Measurements from ENCODE around the gene TUT1.
"Not testable (repeated sequence)": the region's sequence is repeated elsewhere in the genome, so short reads cannot be mapped to it uniquely, and the experiment has no call there.

TUT1 gene

DNA sequence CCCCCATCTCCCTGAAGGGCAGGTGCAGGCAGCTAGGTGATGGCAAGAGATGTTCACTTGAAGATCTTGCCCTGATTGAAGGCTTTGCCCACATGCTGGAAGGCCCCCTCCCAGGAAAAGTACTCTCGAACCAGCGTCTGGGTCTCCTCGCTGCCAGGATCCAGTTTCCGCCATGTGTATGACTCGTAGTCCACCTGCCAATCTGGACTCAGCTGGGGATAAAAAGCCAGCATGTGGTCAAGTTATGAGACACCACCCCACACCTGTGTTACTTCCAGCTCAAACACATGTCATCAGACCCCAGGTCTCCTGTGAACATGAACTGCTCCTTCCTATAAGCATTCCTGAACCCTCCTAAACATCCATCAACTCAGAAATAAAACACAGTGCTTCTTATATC lies 31.7 kb downstream of the TUT1 start:
- not testable (repeated sequence) for H3K27me3 ChIP-seq (ENCODE audit: control insufficient read depth, insufficient read depth, low read length); H3K4me3 ChIP-seq (ENCODE audit: low read length); H3K9me3 ChIP-seq (replicated peaks; ENCODE audit: low read length)
- peak overlapping the region; percentile 61 for H3K9ac ChIP-seq (ENCODE audit: low read depth, low read length)
- H3K4me1 ChIP-seq (ENCODE audit: control insufficient read depth, insufficient read depth, low read length) = peaks cover 66% of the 10 kb centered on the region
- H3K36me3 ChIP-seq (ENCODE audit: insufficient read depth, low read length) = peaks cover 47% of the 10 kb centered on the region
- H3K4me2 ChIP-seq (ENCODE audit: low read length) = peak overlapping the region; percentile 39

DNA sequence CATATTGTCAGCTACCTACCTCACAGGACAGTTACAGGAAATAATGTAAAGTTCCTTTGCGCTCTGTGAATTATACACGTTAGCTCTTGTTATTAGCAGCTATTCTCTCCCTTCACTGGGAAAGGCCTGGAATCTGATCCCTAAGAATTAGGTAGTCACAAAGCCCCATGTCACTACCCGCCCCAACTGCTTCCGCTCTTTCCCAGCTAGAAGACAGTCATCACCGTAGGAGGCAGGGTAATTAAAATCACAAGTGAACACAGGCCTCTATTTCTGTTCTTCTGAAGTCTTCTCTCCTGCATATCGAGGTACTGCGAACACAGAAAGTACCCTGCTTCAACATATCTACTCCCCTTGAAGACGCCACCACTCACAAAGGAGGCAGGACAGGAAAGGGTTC lies 32.1 kb downstream of the TUT1 start:
- Histone ChIP-seq H3K9me3 (replicated peaks; ENCODE audit: low read length) (no peaks in the 10 kb centered on the region), H3K4me1 (ENCODE audit: control insufficient read depth, insufficient read depth, low read length) (peaks cover 70% of the 10 kb centered on the region), H3K4me2 (ENCODE audit: low read length) (no peak overlapping the region), H3K27me3 (ENCODE audit: control insufficient read depth, insufficient read depth, low read length) (no peaks in the 10 kb centered on the region), H3K4me3 (ENCODE audit: low read length) (no peak overlapping the region), H3K36me3 (ENCODE audit: insufficient read depth, low read length) (peaks cover 47% of the 10 kb centered on the region), H3K9ac (ENCODE audit: low read depth, low read length) (no peak overlapping the region)

DNA sequence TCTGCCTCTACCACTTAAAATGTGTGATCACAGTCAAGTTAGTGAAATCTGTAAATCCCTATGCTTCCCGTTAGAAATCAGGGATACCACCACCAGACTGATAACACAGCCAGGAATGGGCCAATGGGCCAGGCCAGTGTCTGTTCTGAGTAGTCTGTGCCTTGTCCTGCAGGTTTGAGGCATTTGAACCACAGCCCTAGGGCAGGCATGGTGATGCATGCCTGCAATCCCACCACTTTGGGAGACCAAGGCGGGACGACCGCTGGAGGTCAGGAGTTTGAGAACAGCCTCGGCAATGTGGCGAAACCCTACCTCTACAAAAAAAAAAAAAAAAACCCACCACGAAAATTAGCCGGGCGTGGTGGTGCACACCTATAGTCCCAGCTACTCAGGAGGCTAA lies 32.7 kb downstream of the TUT1 start:
- no peak overlapping the region for H3K4me3 ChIP-seq (ENCODE audit: low read length)
- peaks cover 73% of the 10 kb centered on the region for H3K4me1 ChIP-seq (ENCODE audit: control insufficient read depth, insufficient read depth, low read length)
- H3K4me2 ChIP-seq (ENCODE audit: low read length) = no peak overlapping the region
- H3K9me3 ChIP-seq (replicated peaks; ENCODE audit: low read length) = no peaks in the 10 kb centered on the region
- H3K36me3 ChIP-seq (ENCODE audit: insufficient read depth, low read length) = peaks cover 43% of the 10 kb centered on the region
- H3K27me3 ChIP-seq (ENCODE audit: control insufficient read depth, insufficient read depth, low read length) = no peaks in the 10 kb centered on the region
- H3K9ac ChIP-seq (ENCODE audit: low read depth, low read length) = no peak overlapping the region

DNA sequence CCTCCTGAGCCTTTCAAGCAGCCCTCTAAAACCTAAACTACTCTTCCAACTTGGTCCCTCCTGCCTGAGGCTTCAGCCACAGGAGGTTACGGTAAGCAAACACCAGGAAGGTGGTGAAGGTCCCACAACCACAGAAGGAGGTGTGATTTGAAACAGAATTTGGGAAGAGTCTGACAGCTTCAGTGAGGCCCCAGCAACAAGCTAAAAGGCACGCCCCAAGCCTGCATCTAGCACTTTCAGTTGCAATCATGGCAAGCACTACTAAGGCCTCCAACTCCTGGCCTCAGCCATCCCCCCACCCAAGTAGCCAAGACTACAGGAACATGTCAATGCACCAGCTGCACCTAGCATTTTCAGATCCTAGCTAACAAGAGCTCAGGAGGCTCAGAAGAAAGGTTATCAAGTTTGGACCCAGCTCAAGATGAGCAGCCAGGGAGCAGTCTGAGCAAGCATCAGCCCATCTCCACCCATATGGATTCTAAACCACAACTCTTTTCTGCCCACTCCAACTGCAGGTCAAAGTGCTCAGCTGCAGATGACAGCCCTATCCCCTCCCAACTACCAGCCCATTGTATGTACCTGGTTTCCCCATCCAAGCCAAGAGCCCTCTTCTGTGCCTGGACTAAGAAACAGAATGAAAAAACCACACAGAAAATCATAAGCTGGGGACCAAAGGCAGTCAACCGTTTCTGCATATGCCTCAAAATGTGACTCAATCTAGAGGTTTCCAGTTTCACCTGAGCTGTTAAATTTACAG lies 34.3 kb downstream of the TUT1 start:
- H3K9ac ChIP-seq (ENCODE audit: low read depth, low read length) = peak overlapping the region; percentile 18
- H3K4me3 ChIP-seq (ENCODE audit: low read length) = peak overlapping the region; percentile 45
- H3K9me3 ChIP-seq (replicated peaks; ENCODE audit: low read length) = no peaks in the 10 kb centered on the region
- H3K4me2 ChIP-seq (ENCODE audit: low read length) = peak overlapping the region; percentile 88
- peaks cover 31% of the 10 kb centered on the region for H3K36me3 ChIP-seq (ENCODE audit: insufficient read depth, low read length)
- H3K4me1 ChIP-seq (ENCODE audit: control insufficient read depth, insufficient read depth, low read length) = peaks cover 79% of the 10 kb centered on the region
- H3K27me3 ChIP-seq (ENCODE audit: control insufficient read depth, insufficient read depth, low read length) = no peaks in the 10 kb centered on the region

DNA sequence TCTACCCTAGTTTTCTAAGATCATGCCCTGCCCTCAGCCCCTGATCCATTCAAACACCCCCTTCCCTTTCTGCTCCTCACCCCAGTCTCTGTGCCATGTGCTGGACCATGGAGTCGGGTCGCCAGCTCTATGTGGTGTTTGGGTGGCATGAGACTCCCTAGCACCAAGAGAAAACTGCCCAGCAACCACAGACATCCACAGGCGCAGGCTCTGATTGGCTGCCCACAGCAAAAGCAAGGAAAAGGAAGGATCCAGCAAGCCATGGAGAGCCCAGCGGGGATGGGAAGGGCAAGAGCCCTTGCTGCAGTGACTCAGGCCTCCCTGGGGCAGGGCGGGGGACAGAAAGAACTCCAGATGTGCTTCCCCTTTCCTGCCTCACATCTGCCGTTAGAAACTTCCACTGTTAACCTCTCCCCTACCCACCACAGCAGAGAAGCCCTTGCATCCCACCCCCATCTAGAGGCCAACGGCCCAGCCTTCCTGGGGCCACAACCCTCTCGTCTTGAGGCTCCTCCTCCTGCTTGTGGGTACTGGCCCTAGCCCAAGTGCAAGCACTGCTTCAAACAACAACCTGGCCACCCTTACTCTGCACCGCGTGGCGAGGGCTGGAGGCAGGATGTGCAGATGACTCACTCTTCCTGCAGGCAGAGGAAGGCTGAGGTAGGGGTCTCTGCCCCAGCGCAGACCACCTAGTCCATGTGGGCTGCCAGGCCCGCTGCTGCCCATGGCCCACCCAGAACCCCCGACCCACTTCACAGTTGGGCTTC lies 35.0 kb downstream of the TUT1 start:
- Histone ChIP-seq H3K4me2 (ENCODE audit: low read length) (peak overlapping the region; percentile 88), H3K4me3 (ENCODE audit: low read length) (peak overlapping the region; percentile 64), H3K4me1 (ENCODE audit: control insufficient read depth, insufficient read depth, low read length) (peaks cover 80% of the 10 kb centered on the region), H3K27me3 (ENCODE audit: control insufficient read depth, insufficient read depth, low read length) (no peaks in the 10 kb centered on the region), H3K9me3 (replicated peaks; ENCODE audit: low read length) (no peaks in the 10 kb centered on the region), H3K9ac (ENCODE audit: low read depth, low read length) (peak overlapping the region; percentile 90), H3K36me3 (ENCODE audit: insufficient read depth, low read length) (peaks cover 25% of the 10 kb centered on the region)

DNA sequence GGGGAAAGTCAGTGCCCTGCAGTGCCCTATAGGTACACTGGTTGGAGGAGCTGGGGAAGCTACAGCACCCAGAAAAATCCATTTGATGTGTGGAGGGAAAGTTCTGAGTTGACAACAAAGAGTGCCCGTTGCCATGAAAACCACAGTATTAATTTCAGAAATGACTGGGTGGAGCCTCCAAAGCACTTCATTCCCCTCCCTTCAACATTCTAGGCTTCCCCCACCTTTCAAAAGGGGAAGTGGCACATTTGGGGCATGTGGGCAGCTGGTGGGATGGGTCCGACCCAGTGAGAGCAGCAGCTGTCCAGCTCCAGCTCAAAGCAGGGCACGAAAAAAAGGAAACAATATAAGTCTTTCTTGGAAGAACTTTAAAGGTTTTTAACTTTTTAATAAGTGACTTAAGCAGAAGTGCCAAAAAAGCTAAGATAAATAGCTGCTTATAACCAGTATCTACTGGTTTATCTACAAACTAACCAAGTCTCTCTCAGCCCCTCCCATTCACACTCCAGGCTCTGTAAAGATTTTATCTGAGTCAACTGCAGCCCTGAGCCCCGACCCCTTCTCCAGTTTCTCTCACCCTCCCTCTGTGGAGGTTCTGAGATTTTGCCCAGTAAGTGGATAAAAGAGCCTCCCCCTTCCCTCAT lies 35.7 kb downstream of the TUT1 start:
- H3K9ac ChIP-seq (ENCODE audit: low read depth, low read length) = peak overlapping the region; percentile 90
- peak overlapping the region; percentile 64 for H3K4me3 ChIP-seq (ENCODE audit: low read length)
- H3K4me2 ChIP-seq (ENCODE audit: low read length) = peak overlapping the region; percentile 88
- peaks cover 75% of the 10 kb centered on the region for H3K4me1 ChIP-seq (ENCODE audit: control insufficient read depth, insufficient read depth, low read length)
- H3K36me3 ChIP-seq (ENCODE audit: insufficient read depth, low read length) = peaks cover 25% of the 10 kb centered on the region
- H3K9me3 ChIP-seq (replicated peaks; ENCODE audit: low read length) = no peaks in the 10 kb centered on the region
- H3K27me3 ChIP-seq (ENCODE audit: control insufficient read depth, insufficient read depth, low read length) = no peaks in the 10 kb centered on the region

DNA sequence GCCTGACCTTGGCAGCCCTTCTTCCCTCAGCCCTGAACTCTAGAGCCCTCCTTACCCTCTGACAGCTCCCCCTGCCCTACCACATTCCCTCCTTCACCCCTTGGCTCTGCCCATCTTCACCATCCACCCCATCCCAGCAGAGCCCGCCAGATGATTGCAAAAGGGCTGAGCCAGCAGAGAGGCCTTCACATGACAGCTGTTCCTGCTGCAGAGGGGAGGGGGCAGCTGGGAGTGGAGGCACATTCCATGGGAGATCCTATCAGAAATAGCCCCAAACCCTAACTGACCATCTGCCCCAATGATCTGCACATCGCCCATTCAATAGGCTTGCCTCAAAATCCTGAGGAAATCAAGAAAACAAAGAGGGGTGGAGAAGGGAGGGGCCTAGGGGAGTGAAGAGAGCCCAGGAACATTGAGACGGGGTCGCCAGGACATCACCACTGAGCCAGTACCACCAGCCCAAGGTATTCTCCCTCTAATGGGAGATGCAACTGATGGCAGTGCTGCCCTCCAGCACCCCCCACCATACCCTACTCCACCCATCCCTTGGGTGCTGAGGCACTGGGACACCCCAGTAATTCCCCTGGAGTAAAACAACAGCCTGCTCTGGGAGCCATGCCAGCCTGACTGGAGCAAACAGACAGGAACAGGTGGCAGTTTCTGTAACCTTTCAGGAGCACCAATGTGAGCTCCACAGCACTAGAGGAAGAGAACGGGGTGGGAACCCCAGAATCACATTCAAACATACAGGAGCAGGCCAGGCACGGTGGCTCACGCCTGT lies 36.7 kb downstream of the TUT1 start:
- H3K4me3 ChIP-seq (ENCODE audit: low read length) = peak overlapping the region; percentile 64
- peak overlapping the region; percentile 90 for H3K9ac ChIP-seq (ENCODE audit: low read depth, low read length)
- H3K27me3 ChIP-seq (ENCODE audit: control insufficient read depth, insufficient read depth, low read length) = no peaks in the 10 kb centered on the region
- peaks cover 17% of the 10 kb centered on the region for H3K36me3 ChIP-seq (ENCODE audit: insufficient read depth, low read length)
- H3K9me3 ChIP-seq (replicated peaks; ENCODE audit: low read length) = no peaks in the 10 kb centered on the region
- H3K4me2 ChIP-seq (ENCODE audit: low read length) = peak overlapping the region; percentile 88
- peaks cover 66% of the 10 kb centered on the region for H3K4me1 ChIP-seq (ENCODE audit: control insufficient read depth, insufficient read depth, low read length)

DNA sequence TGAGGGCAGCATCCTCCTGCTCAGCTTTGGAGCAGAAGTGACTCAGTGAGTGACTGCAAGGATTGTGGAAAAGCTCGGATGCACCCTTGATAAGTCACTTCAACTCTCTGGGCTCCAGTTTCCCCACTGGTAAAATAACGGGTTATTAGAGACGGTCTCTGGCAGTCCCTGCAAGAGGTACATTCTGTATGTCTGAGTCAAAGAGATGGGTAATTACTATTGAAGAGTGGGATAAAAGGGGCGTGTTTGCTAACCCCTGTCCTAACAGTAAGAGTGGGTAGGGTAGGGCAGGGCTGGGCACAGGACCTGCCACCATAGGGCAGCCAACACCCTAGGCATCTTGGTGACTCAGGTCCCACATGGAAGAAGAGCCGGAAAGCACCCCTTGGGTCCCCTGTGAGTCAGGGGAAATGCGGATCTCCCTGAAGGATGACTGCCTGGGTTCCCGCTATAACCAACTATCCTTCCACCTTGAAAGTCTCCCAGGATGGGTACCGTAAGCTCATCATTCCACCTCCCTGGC lies 37.4 kb downstream of the TUT1 start:
- Histone ChIP-seq H3K4me2 (ENCODE audit: low read length) (peak overlapping the region; percentile 88), H3K9me3 (replicated peaks; ENCODE audit: low read length) (no peaks in the 10 kb centered on the region), H3K4me1 (ENCODE audit: control insufficient read depth, insufficient read depth, low read length) (peaks cover 68% of the 10 kb centered on the region), H3K27me3 (ENCODE audit: control insufficient read depth, insufficient read depth, low read length) (no peaks in the 10 kb centered on the region), H3K36me3 (ENCODE audit: insufficient read depth, low read length) (peaks cover 11% of the 10 kb centered on the region), H3K9ac (ENCODE audit: low read depth, low read length) (peak overlapping the region; percentile 90), H3K4me3 (ENCODE audit: low read length) (peak overlapping the region; percentile 64)

DNA sequence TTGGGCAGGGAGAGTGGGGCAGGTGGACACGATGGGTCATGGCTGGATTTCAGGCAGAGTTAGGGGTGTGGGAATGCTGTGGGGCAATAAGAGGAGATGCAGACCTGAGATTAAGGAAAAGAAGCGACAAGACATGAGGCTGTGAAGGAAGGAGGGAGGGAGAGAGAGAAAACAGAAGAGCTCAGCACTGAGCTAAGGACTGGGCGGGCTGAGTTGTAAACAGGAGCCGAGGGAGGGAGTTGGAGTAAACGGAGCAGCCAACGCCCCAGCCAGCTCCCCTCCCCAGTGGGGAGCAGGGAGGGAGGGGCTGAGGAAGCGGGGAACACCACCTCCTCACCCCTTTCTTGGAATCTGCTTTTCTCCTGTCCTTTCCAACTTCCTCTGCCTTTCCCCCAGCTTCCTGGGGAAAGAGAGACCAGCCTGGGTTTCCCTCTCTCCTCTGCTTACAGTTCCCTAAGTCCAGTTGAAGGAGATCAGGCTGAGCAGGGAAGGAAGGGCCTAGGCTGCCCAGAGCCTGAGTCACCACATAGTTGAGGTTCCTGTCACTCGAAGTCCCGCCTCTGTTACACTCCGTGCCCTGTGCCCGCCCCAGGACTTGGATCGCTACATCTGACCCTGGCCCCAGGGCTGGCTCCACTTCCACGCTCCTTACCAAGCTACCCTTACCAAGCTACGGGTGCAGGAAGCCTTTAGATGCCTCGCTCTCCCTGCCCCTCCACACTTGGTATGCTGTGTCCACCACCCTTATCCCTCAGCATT lies 38.1 kb downstream of the TUT1 start:
- Histone ChIP-seq H3K4me1 (ENCODE audit: control insufficient read depth, insufficient read depth, low read length) (peaks cover 75% of the 10 kb centered on the region), H3K4me3 (ENCODE audit: low read length) (peak overlapping the region; percentile 64), H3K9ac (ENCODE audit: low read depth, low read length) (peak overlapping the region; percentile 90)

DNA sequence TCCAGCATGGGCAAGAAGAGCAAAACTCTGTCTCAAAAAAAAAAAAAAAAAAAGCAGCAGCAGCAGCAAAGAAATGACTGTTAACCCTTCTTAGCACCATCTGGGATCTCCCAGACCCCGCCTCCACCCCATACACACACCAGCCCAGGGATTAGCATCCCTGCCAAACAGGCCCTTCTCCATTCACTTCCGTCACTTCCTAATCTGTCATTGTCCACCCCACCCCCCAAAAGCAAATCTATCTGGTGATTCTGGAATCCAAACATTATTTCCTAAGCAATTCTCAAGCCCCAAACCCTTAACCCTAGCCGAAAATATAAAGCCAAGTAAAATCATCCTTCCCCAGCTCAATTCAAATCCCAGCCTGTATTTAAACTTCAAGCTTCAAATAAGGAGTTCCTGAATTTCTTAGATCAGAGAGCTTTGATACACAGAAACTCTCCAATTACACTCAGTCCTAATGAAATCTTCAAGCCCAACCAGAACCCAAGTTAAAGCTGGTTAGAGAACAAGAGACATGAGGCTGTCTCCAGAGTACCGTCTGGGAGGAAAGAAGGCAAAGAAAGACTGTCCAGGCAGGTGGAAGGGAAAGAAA lies 38.7 kb downstream of the TUT1 start:
- Histone ChIP-seq H3K4me2 (ENCODE audit: low read length) (peak overlapping the region; percentile 88), H3K4me3 (ENCODE audit: low read length) (peak overlapping the region; percentile 64), H3K4me1 (ENCODE audit: control insufficient read depth, insufficient read depth, low read length) (peaks cover 77% of the 10 kb centered on the region), H3K27me3 (ENCODE audit: control insufficient read depth, insufficient read depth, low read length) (no peaks in the 10 kb centered on the region), H3K36me3 (ENCODE audit: insufficient read depth, low read length) (peaks cover 5% of the 10 kb centered on the region), H3K9me3 (replicated peaks; ENCODE audit: low read length) (no peaks in the 10 kb centered on the region), H3K9ac (ENCODE audit: low read depth, low read length) (peak overlapping the region; percentile 90)

More for the DNA sequence above, 38.1 kb downstream of the TUT1 start:
- no peaks in the 10 kb centered on the region for H3K27me3 ChIP-seq (ENCODE audit: control insufficient read depth, insufficient read depth, low read length)
- peak overlapping the region; percentile 88 for H3K4me2 ChIP-seq (ENCODE audit: low read length)
- no peaks in the 10 kb centered on the region for H3K9me3 ChIP-seq (replicated peaks; ENCODE audit: low read length)
- peaks cover 6% of the 10 kb centered on the region for H3K36me3 ChIP-seq (ENCODE audit: insufficient read depth, low read length)

Measured in skeletal muscle satellite cell (primary cell).